DMS153 (cell line): Measurements from ENCODE around the gene UGDH.

ENCODE experiments used
- DNase-seq: peaks from one replicate; lab custom pipeline; 2025; lab: John Stamatoyannopoulos, UW

The UGDH gene

GRCh38 chr4:39452860-39453587 lies 74.2 kb downstream of the UGDH start:
- DNase-seq, result no peak

- no peak for DNase-seq
Measured at GRCh38 chr4:39452153-39452859, 74.9 kb downstream of the UGDH start.

- DNase-seq, result no peak
Measured at GRCh38 chr4:39451423-39452023, 75.7 kb downstream of the UGDH start.

- no peak for DNase-seq
Measured at GRCh38 chr4:39450618-39451017, 76.6 kb downstream of the UGDH start.
